NCI-H82 treated with DMSO at 0.1 percent for 48 hours (cell line): ENCODE results near the gene SYNGR1.
"Not testable (repeated sequence)": the region's sequence is repeated elsewhere in the genome, so short reads cannot be mapped to it uniquely, and the experiment has no call there.

ENCODE experiments used
- DNase-seq: peaks from one replicate; lab custom pipeline; 2025; ENCODE audit not compliant: unreplicated experiment; lab: John Stamatoyannopoulos, UW

SYNGR1 gene

DNA sequence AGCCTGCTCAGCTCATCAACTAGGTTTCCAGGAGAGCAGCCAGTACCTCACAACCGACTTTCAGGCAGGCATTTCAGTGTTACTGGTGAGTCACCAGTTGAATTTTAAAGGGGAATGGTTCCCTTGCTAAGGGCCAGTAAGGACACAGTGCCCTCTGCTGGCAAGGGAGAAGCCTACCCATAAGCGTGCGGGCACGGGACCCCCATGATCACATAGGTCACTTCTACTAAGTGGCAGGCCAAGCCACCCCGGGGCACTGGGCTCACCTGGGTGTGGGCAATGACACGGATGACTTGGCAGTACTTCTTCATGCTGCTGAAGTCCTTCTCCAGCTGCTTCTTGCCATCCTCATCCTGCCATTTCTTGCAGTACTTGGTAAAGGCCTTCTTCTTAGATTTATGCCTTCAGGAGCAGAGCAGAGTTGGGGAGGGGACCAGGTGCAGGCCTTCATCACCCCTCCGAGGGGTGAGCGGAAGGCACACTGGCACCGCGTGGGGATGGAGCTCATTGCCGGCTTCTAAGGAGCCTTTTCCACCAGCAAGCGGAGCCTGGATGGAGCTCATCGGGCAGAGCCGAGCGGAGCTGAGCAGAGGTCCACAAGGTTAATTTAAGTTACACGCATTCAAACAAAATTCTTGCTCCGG lies 33.2 kb upstream of the SYNGR1 start:
- peak; percentile 32 for DNase-seq

DNA sequence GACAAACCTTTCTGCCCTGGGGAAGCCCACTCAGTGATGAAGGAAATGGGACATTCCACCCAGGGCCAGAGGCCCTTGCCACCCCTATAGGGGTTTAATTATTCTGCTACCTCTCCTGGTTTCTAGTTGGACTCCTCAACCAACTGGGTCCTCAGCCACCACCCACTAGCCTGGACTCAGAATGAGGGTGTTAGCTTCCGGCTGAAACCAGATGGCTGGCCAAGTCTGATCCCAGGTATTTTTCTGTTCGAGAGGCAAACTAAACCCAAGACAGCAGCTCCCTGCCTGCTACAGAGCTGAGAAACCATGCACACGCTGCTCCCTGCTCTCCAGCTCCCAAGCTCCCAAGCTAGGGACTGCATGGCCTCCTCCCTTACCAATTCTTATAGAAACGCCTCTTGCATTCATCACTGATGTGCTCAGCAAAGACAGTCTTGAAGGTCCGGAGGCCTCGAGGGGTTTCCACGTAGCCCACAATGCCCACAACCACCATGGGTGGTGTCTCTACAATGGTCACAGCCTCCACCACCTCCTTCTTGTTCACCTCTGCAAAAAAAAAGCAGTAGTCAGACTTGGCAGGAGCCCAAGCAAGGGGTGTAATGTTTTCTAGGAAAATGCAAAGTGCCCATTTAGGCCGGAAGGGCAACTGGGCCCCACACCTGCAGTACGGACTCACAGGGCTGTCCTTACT lies 32.6 kb upstream of the SYNGR1 start:
- no peak for DNase-seq

- DNase-seq = no peak
Observed at GRCh38 chr22:39317775-39318506, 31.9 kb upstream of the SYNGR1 start.

DNA sequence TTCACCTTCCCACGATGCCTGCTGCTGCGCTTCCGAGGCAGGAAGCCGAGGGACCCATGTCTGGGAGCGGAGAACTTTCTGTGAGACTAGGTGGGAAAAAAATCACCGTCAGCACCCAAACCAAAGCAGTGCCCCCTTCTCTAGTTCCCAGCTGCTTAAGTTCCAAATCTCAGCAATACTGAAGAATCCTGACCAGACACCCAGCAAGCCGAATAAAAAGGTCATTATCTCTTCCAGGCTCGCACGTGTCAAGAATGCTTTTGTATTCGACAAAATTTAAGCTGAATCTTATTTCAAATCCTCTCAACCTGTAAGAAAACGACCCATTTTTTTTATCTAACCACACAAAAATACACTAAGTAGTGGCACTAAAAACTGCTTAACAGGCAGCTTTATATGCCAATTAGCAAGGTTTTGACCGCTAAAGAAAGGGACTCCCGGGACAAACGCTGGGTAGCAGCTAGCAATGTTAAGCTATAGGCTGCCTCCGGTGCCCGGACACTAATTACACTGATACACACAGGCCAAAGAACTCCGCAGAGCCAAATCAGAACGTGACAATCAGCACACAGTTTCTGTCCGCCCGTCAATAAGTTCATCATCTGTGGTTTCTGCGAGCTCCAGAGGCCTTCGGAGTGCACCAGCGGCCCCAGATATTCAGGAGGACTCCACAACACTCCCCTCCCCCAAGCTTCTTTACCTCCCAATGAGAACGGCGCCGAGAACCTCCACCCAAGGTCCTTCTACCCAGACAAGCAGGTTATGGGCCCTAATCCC lies 31.1 kb upstream of the SYNGR1 start:
- no peak for DNase-seq

DNA sequence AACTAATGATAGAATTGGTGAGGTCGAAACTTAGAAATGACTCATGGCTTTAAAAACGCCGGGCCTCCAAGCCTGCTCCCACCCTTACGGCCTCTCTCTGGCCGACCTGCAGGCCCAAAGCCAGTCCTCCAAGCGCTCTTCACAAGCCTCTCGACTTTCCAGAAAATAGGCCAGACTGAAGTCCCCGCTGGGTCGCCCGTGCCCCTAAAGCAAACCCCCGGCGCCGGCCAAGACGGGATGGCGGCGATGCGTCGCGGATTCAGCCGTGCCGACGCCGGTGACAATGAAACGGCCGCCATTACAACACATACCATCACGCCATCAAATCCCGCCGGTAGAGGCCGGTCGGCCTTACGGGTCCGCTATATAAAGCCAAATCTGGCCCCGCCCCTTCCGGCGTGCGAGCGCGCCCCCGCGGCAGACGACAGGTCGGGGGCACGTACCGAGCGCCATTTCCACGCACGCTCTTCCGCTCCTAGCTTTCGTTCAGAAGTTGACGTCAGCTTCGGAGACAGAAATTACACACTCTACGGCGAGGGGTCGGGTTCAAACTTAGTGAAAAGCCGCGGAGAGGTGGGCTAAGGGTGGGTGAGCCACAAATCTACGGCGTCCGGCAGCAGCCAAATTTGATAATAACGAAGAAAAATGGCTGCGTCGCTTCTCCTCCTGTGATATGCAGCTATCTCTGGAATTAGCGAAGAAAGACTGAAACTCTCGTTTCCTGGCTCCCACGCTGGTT lies 30.3 kb upstream of the SYNGR1 start, which contains the start of gene RPL3:
TSS of gene RPL3 (minus strand) at position 340 of the 739 bp plus-strand sequence. CDS start at position 314, 26 bp downstream.
- peak; percentile 92 for DNase-seq

DNA sequence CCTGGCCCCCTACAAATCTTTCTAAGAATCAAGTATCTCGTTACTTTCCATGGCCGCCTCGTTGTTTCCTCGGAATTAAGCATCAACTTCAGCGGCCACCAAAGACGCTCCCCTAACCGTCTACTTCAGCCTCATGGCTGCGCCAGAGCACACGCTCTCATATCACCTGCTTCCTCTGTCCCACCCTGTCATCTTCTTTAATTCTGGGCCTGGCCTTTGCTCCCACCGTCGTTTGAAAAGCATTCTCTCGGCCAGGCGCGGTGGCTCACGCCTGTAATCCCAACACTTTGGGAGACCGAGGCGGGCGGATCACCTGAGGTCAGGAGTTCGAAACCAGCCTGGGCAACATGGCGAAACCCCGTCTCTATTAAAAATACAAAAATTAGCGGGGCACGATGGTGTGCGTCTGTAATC lies 29.2 kb upstream of the SYNGR1 start:
- not testable (repeated sequence) for DNase-seq

DNA sequence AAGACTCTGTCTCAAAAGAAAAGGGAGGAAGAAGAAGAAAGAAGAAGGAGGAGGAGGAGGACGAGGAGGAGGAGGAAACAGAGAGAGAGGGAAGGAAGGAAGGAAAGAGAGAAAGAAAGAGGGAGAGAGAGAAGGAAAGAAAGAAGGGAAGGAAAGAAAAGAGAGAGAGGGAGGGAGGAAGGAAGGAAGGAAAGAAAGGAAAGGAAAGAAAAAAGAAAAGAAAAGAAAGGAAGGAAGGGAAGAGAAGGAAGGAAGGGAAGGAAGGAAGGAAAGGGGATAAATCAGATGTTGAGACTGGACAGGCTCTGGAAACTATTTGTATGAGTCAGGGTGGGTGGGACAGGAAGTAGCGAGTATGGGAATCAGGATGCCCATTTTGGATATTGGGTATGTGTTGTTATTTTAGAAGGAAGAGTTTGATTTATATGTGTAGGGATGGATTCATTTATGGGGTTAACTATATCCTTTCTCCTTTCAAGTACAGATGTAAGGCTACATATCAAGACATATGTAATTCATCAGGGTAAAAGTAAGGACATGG lies 24.3 kb upstream of the SYNGR1 start:
- DNase-seq = no peak

GRCh38 chr22:39327995-39328754 lies 21.6 kb upstream of the SYNGR1 start:
- no peak for DNase-seq

DNA sequence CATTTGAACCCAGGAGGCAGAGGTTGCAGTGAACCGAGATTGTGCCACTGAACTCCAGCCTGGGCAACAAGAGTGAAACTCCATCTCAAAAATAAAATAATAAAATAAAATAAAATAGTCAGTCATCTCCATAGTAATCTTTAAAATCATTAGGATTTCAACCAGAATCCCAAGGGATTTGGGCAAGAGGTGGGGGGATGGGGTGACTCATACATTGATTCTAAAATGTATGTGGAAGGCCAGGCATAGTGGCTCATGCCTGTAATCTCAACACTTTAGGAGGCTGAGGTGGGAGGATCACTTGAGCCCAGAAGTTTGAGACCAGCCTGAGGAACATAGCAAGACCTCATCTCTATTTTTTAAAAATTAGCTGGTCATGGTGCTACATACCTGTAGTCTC lies 19.2 kb upstream of the SYNGR1 start:
- DNase-seq = not testable (repeated sequence)

DNA sequence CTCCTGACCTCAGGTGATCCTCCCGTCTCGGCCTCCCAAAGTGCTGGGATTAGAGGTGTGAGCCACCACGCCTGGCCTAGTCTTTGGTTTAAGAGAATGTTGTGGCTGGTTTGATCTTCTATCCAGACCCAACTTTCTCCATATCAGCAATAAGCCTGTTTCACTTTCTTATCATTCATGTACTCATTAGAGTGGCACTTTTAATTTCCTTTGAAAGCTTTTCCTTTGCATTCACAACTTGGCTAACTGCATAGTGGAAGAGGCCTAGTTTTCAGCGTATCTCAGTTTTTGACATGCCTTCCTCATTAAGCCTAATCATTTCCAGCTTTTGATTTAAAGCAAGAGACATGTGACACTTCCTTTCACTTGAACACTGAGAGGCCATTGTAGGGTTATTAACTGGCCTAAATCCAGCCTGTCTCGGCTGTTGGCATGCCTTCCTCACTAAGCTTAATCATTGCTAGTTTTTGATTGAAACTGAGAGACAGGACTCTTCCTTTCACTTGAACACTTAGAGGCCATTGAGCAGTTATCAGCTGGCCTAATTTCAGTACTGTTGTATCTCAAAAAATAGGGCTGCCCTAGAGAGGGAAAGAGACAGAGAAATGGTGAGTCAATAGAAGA lies 17.2 kb upstream of the SYNGR1 start:
- DNase-seq = no peak

GRCh38 chr22:39336411-39336810 lies 13.4 kb upstream of the SYNGR1 start:
- DNase-seq = no peak

- not testable (repeated sequence) for DNase-seq
Observed at GRCh38 chr22:39339775-39340174, 10.0 kb upstream of the SYNGR1 start.

GRCh38 chr22:39341179-39341578 lies 8.6 kb upstream of the SYNGR1 start:
- DNase-seq = no peak

GRCh38 chr22:39343259-39344045 lies 6.3 kb upstream of the SYNGR1 start:
- peak; percentile 61 for DNase-seq

- no peak for DNase-seq
Observed at GRCh38 chr22:39344046-39344390, 5.8 kb upstream of the SYNGR1 start.

DNA sequence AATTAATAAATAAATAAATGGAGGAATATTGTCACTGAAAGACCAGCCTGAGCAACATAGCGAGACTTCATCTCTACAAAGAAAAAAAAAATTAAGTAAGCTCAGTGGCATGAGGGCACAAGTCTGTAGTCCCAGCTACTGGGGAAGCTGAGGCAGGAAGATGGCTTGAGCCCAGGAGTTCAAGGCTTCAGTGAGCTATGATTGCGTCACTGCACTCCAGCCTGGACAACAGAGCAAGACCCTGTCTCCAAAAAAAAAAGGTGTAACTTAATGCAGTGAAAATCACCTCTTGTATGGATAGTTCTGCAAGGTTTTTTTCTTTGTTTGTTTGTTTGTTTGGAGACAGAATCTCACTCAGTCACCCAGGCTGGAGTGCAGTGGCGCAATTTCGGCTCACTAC lies 4.6 kb upstream of the SYNGR1 start:
- no peak for DNase-seq

GRCh38 chr22:39348909-39349505 lies 784 bp upstream of the SYNGR1 start:
- DNase-seq = no peak

DNA sequence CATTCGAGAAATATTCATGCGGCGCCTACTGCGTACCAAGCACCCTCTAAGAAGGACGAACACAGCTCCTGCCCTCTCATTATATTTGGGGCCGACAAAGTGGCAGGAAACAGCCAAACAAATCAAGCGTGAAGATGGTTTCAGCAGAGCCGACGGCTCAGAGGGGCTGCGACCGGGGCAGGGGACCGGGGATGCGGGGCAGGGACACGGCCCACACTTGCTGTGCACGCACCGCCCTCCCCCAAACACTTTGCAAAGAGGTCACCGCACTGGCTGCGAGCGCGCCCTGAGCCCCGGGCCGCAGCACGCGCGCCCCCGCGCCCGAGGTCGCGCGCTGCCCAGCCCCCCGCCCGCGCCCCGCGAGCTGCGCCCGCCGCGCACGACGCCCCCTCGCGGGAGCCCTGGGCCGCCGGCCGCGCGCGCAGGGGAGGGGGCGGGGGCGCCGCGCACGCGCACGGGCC lies 255 bp upstream of the SYNGR1 start:
- DNase-seq = no peak
